HFFc6 (cell line): ENCODE results near the gene MAN2A1. TPM values are rescaled to one million over a fixed set of nuclear protein-coding genes. Genes with fewer than 3 reads are reported as not detected.
A peak's percentile ranks its signal among the peaks of the same experiment; 100 is the strongest.

ENCODE experiments used
- DNase-seq: peaks from one replicate; pipeline ENCODE4 v3.0.0-alpha.2; 2018
- H3K27ac Mint-ChIP-seq: 2 replicates; pipeline ENCODE4 v1.8.0; 2020; ENCODE audit warnings: mild to moderate bottlenecking, mixed read lengths
- H3K27me3 Mint-ChIP-seq: 2 replicates; pipeline ENCODE4 v1.8.0; 2021; ENCODE audit warnings: mild to moderate bottlenecking, moderate library complexity, mixed read lengths; ENCODE audit not compliant: insufficient read depth
- H3K36me3 Mint-ChIP-seq: 2 replicates; pipeline ENCODE4 v1.8.0; 2021; ENCODE audit warnings: low read depth, mixed read lengths
- H3K4me1 Mint-ChIP-seq: 2 replicates; pipeline ENCODE4 v1.8.0; 2020; ENCODE audit warnings: low read depth, mixed read lengths
- H3K4me3 Mint-ChIP-seq: 2 replicates; pipeline ENCODE4 v1.8.0; 2020; ENCODE audit warnings: mild to moderate bottlenecking, moderate library complexity, mixed read lengths
- H3K9me3 Mint-ChIP-seq: 2 replicates; pipeline ENCODE4 v1.8.0; 2020; ENCODE audit warnings: mild to moderate bottlenecking, mixed read lengths
- CTCF ChIP-seq: fragments of 200-600 bp; sonication (generic); IDR thresholded peaks from 2 replicates; pipeline ENCODE4 v1.5.0; 2021; ENCODE audit warnings: antibody characterized with exemption, mild to moderate bottlenecking
- total RNA-seq, 6 experiments: library from RNA; stranded (reverse); fragmentation: NEBNext Ultra II Directional; extraction: Animal tissue kit (Norgen Biotek cat#: 25700); gene quantifications; 2 replicates in 1 of 6; 3 replicates in 5 of 6; pipeline ENCODE4 v1.2.3, GENCODE V29; 2021

MAN2A1 gene
- total RNA-seq, 6 experiments from 2014 or later = 29.1 to 47.7 (median 39.0) TPM

- H3K27me3 Mint-ChIP-seq = no peaks in the 10 kb centered on the region; the same call in 1 of the 2 replicates
- H3K4me1 Mint-ChIP-seq = peaks cover 65% of the 10 kb centered on the region
- H3K4me3 Mint-ChIP-seq = peak overlapping the region; percentile 80; the same call in 1 of the 2 replicates
Measured at GRCh38 chr5:109741390-109741789, 51.7 kb downstream of the MAN2A1 start.

GRCh38 chr5:109743041-109743531, 53.4 kb downstream of the MAN2A1 start:
- TF ChIP-seq CTCF = no peak
- Mint-ChIP-seq H3K4me1 (peaks cover 75% of the 10 kb centered on the region), H3K36me3 (peaks cover 16% of the 10 kb centered on the region), H3K27ac (peak overlapping the region; percentile 96), H3K27me3 (no peaks in the 10 kb centered on the region; the same call in 1 of the 2 replicates), H3K4me3 (peak overlapping the region; percentile 75; the same call in 1 of the 2 replicates), H3K9me3 (peaks cover 4% of the 10 kb centered on the region; the same call in 1 of the 2 replicates)
- DNase-seq = no peak

More at GRCh38 chr5:109741390-109741789, 51.7 kb downstream of the MAN2A1 start:
- peaks cover 16% of the 10 kb centered on the region for H3K36me3 Mint-ChIP-seq
- peaks cover 4% of the 10 kb centered on the region; the same call in 1 of the 2 replicates for H3K9me3 Mint-ChIP-seq
- DNase-seq = no peak
- TF ChIP-seq CTCF = no peak
- H3K27ac Mint-ChIP-seq = no peak overlapping the region; the same call in 1 of the 2 replicates

- Mint-ChIP-seq H3K4me3 (peak overlapping the region; percentile 75), H3K27me3 (no peaks in the 10 kb centered on the region; the same call in 1 of the 2 replicates), H3K36me3 (peaks cover 16% of the 10 kb centered on the region), H3K27ac (peak overlapping the region; percentile 96), H3K9me3 (peaks cover 4% of the 10 kb centered on the region; the same call in 1 of the 2 replicates), H3K4me1 (peaks cover 82% of the 10 kb centered on the region)
- no peak for TF ChIP-seq CTCF
- peak; percentile 98 for DNase-seq
Measured at GRCh38 chr5:109743770-109744212, 54.1 kb downstream of the MAN2A1 start.

- Mint-ChIP-seq H3K4me3 (peak overlapping the region; percentile 75), H3K9me3 (peaks cover 4% of the 10 kb centered on the region; the same call in 1 of the 2 replicates), H3K4me1 (peaks cover 82% of the 10 kb centered on the region), H3K27ac (peak overlapping the region; percentile 96), H3K36me3 (peaks cover 16% of the 10 kb centered on the region), H3K27me3 (no peaks in the 10 kb centered on the region; the same call in 1 of the 2 replicates)
- DNase-seq = no peak
- TF ChIP-seq CTCF = no peak
Measured at GRCh38 chr5:109744261-109744660, 54.5 kb downstream of the MAN2A1 start.

- Mint-ChIP-seq H3K36me3 (peaks cover 18% of the 10 kb centered on the region; the same call in 1 of the 2 replicates), H3K27ac (peak overlapping the region; percentile 20; the same call in 1 of the 2 replicates), H3K27me3 (no peaks in the 10 kb centered on the region), H3K9me3 (peaks cover 4% of the 10 kb centered on the region; the same call in 1 of the 2 replicates), H3K4me3 (no peak overlapping the region), H3K4me1 (peaks cover 65% of the 10 kb centered on the region)
- DNase-seq = peak; percentile 19
- TF ChIP-seq CTCF = no peak
Measured at GRCh38 chr5:109748546-109748945, 58.8 kb downstream of the MAN2A1 start.
